ENCODE measurements around the gene LSMEM2. TPM values are rescaled to one million over a fixed set of nuclear protein-coding genes. Genes with fewer than 3 reads are reported as not detected.
A peak's percentile ranks its signal among the peaks of the same experiment; 100 is the strongest.

LSMEM2 gene
- total RNA-seq, 1 experiment from 2014 or later, result 0.57 TPM

GRCh38 chr3:50318615-50319014 is 39.7 kb downstream of the LSMEM2 start:
- H3K27ac Mint-ChIP-seq, result no peak overlapping the region
- peak overlapping the region; percentile 16; the same call in 1 of the 2 replicates for H3K4me3 Mint-ChIP-seq
- ChIA-PET CTCF (interaction anchor here (1.0 to 2.1 kb wide), 4 partner anchors 10 to 408 kb away, joined by 3 to 6 read pairs (median 4); partner anchors contain the start of gene HYAL1), POLR2A (no interaction called here)
- no peak for DNase-seq (ENCODE audit: low spot score)
- H3K4me1 Mint-ChIP-seq, result peaks cover 27% of the 10 kb centered on the region
- H3K36me3 Mint-ChIP-seq, result peaks cover 45% of the 10 kb centered on the region
- peaks cover 5% of the 10 kb centered on the region; the same call in 1 of the 2 replicates for H3K9me3 Mint-ChIP-seq
- ATAC-seq, result no peak
- TF ChIP-seq HMGA2 (CRISPR knock-in tag; IDR thresholded peaks at IDR 0.05), result no peak
- TF ChIP-seq USF2 (CRISPR knock-in tag; IDR thresholded peaks at IDR 0.05), result no peak
- no peak for TF ChIP-seq CDX4 (CRISPR knock-in tag; IDR thresholded peaks at IDR 0.05; ENCODE audit: borderline replicate concordance)
- no peak for TF ChIP-seq ZNF512 (CRISPR knock-in tag; IDR thresholded peaks at IDR 0.05; ENCODE audit: borderline replicate concordance)
- TF ChIP-seq CREB1 (CRISPR knock-in tag; IDR thresholded peaks at IDR 0.05), result no peak
- no peak for TF ChIP-seq IRF1 (CRISPR knock-in tag; IDR thresholded peaks at IDR 0.05)
- TF ChIP-seq FOXP1 (CRISPR knock-in tag; IDR thresholded peaks at IDR 0.05; ENCODE audit: borderline replicate concordance), result no peak
- no peak for TF ChIP-seq ZNF416 (CRISPR knock-in tag; IDR thresholded peaks at IDR 0.05)
- TF ChIP-seq E2F5 (CRISPR knock-in tag; IDR thresholded peaks at IDR 0.05), result no peak
- no peak for TF ChIP-seq GABPB1 (CRISPR knock-in tag; IDR thresholded peaks at IDR 0.05)
- TF ChIP-seq E2F1 (CRISPR knock-in tag; IDR thresholded peaks at IDR 0.05), result no peak
- no peak for TF ChIP-seq ERG (CRISPR knock-in tag; IDR thresholded peaks at IDR 0.05)
- no peak for TF ChIP-seq CBFB (CRISPR knock-in tag; IDR thresholded peaks at IDR 0.05; ENCODE audit: low read depth)
- TF ChIP-seq SMAD4 (CRISPR knock-in tag; IDR thresholded peaks at IDR 0.05), result no peak
- no peak for TF ChIP-seq AR (CRISPR knock-in tag; IDR thresholded peaks at IDR 0.05)
- no peak for TF ChIP-seq ZNF396 (CRISPR knock-in tag; IDR thresholded peaks at IDR 0.05; ENCODE audit: borderline replicate concordance)
- no peak for TF ChIP-seq CREM (CRISPR knock-in tag; IDR thresholded peaks at IDR 0.05)
- no peak for TF ChIP-seq ZNF138 (CRISPR knock-in tag; conservative IDR thresholded peaks at IDR 0.05)
- H3K27me3 Mint-ChIP-seq (ENCODE audit: low read depth), result no peaks in the 10 kb centered on the region

Measured in WTC11 (cell line).